Measurements from ENCODE around the gene LHCGR. TPM values are rescaled to one million over a fixed set of nuclear protein-coding genes. Genes with fewer than 3 reads are reported as not detected.

The LHCGR gene
- polyA plus RNA-seq, 1 donor from 2014 or later = not detected

DNA sequence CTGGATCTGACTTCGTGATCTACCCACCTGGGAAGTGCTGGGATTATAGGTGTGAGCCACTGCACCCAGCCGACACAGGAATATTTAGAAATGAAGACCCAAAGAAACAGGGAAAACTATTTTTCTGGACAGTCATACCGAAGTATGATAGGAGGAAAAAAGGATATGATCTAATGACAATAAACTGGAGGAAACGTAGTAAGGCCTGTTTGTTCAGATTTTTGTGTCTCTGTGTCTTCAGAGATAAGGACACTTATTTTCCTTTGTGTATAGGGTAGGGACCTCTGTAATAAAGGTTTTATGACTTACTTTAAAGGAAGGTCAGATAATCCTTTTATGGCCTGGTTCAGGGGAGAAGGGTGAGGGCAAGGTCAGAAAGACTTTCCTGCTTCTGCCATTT, 81.9 kb downstream of the LHCGR start:
- Histone ChIP-seq H4K20me1 (ENCODE audit: insufficient read depth) (no peaks in the 10 kb centered on the region), H3K36me3 (ENCODE audit: insufficient read depth, low read length) (no peaks in the 10 kb centered on the region), H3K27me3 (ENCODE audit: insufficient read depth, low read depth, low read length) (no peaks in the 10 kb centered on the region), H3K4me2 (ENCODE audit: low read length) (no peak overlapping the region), H3K79me2 (replicated peaks; ENCODE audit: insufficient read depth, low read length) (no peaks in the 10 kb centered on the region), H2AFZ (ENCODE audit: low read depth, low read length) (no peak overlapping the region), H3K9ac (ENCODE audit: low read length) (no peak overlapping the region), H3K9me3 (ENCODE audit: low read length) (no peaks in the 10 kb centered on the region), H3F3A (ENCODE audit: insufficient read depth, low read length, poor library complexity, severe bottlenecking) (no peaks in the 10 kb centered on the region), H3K27ac (ENCODE audit: low read length) (no peak overlapping the region), H3K9me2 (ENCODE audit: insufficient read depth, low read length) (no peaks in the 10 kb centered on the region), H3K4me3 (ENCODE audit: low read length) (no peak overlapping the region)
- TF ChIP-seq, protein P1, sequence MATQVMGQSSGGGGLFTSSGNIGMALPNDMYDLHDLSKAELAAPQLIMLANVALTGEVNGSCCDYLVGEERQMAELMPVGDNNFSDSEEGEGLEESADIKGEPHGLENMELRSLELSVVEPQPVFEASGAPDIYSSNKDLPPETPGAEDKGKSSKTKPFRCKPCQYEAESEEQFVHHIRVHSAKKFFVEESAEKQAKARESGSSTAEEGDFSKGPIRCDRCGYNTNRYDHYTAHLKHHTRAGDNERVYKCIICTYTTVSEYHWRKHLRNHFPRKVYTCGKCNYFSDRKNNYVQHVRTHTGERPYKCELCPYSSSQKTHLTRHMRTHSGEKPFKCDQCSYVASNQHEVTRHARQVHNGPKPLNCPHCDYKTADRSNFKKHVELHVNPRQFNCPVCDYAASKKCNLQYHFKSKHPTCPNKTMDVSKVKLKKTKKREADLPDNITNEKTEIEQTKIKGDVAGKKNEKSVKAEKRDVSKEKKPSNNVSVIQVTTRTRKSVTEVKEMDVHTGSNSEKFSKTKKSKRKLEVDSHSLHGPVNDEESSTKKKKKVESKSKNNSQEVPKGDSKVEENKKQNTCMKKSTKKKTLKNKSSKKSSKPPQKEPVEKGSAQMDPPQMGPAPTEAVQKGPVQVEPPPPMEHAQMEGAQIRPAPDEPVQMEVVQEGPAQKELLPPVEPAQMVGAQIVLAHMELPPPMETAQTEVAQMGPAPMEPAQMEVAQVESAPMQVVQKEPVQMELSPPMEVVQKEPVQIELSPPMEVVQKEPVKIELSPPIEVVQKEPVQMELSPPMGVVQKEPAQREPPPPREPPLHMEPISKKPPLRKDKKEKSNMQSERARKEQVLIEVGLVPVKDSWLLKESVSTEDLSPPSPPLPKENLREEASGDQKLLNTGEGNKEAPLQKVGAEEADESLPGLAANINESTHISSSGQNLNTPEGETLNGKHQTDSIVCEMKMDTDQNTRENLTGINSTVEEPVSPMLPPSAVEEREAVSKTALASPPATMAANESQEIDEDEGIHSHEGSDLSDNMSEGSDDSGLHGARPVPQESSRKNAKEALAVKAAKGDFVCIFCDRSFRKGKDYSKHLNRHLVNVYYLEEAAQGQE (IDR thresholded peaks at IDR 0.05; ENCODE audit: borderline replicate concordance) = no peak
- TF ChIP-seq EZH2 (IDR thresholded peaks at IDR 0.05; ENCODE audit: borderline replicate concordance, insufficient read depth, low read length, poor library complexity, severe bottlenecking) = no peak
- TF ChIP-seq SMC3 (conservative IDR thresholded peaks at IDR 0.05; ENCODE audit: poor library complexity) = no peak

DNA sequence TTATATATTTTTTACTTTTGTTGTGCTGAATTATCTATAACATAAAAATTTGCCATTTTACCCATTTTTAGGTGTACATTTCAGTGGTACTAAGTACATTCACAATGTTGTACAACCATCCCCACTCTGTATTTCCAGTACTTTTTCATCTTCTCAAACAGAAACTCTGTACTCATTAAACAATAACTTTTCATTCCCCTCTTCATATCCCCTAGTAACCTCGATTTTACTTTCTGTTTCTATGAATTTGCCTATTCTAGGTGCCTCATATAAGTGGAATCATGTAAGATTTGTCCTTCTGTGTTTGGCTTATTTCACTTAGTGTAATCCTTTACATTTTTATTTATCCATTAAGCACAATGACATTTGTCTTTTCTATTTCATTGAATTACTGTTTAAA, 86.5 kb downstream of the LHCGR start:
- Histone ChIP-seq H3K27ac (ENCODE audit: low read length) (no peak overlapping the region), H3K9me2 (ENCODE audit: insufficient read depth, low read length) (no peaks in the 10 kb centered on the region), H2AFZ (ENCODE audit: low read depth, low read length) (no peak overlapping the region), H3F3A (ENCODE audit: insufficient read depth, low read length, poor library complexity, severe bottlenecking) (no peaks in the 10 kb centered on the region), H4K20me1 (ENCODE audit: insufficient read depth) (no peaks in the 10 kb centered on the region), H3K4me2 (ENCODE audit: low read length) (no peak overlapping the region), H3K9me3 (ENCODE audit: low read length) (no peaks in the 10 kb centered on the region), H3K9ac (ENCODE audit: low read length) (no peak overlapping the region), H3K36me3 (ENCODE audit: insufficient read depth, low read length) (no peaks in the 10 kb centered on the region), H3K4me3 (ENCODE audit: low read length) (no peak overlapping the region), H3K79me2 (replicated peaks; ENCODE audit: insufficient read depth, low read length) (no peaks in the 10 kb centered on the region), H3K27me3 (ENCODE audit: insufficient read depth, low read depth, low read length) (no peaks in the 10 kb centered on the region)
- TF ChIP-seq, protein P1 (IDR thresholded peaks at IDR 0.05; ENCODE audit: borderline replicate concordance) = no peak
- TF ChIP-seq, protein P2, sequence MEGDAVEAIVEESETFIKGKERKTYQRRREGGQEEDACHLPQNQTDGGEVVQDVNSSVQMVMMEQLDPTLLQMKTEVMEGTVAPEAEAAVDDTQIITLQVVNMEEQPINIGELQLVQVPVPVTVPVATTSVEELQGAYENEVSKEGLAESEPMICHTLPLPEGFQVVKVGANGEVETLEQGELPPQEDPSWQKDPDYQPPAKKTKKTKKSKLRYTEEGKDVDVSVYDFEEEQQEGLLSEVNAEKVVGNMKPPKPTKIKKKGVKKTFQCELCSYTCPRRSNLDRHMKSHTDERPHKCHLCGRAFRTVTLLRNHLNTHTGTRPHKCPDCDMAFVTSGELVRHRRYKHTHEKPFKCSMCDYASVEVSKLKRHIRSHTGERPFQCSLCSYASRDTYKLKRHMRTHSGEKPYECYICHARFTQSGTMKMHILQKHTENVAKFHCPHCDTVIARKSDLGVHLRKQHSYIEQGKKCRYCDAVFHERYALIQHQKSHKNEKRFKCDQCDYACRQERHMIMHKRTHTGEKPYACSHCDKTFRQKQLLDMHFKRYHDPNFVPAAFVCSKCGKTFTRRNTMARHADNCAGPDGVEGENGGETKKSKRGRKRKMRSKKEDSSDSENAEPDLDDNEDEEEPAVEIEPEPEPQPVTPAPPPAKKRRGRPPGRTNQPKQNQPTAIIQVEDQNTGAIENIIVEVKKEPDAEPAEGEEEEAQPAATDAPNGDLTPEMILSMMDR (IDR thresholded peaks at IDR 0.05; ENCODE audit: poor library complexity, severe bottlenecking) = no peak
- TF ChIP-seq POLR2AphosphoS5 (IDR thresholded peaks at IDR 0.05) = no peak
- TF ChIP-seq EP300 (conservative IDR thresholded peaks at IDR 0.05; ENCODE audit: poor library complexity, severe bottlenecking) = no peak
- TF ChIP-seq RAD21 (conservative IDR thresholded peaks at IDR 0.05) = no peak
- no peak for TF ChIP-seq TAF1 (IDR thresholded peaks at IDR 0.05; ENCODE audit: low read depth)
- no peak for TF ChIP-seq SMC3 (conservative IDR thresholded peaks at IDR 0.05; ENCODE audit: poor library complexity)
- no peak for TF ChIP-seq EZH2 (IDR thresholded peaks at IDR 0.05; ENCODE audit: borderline replicate concordance, insufficient read depth, low read length, poor library complexity, severe bottlenecking)
- TF ChIP-seq MXI1 (conservative IDR thresholded peaks at IDR 0.05; ENCODE audit: poor library complexity, severe bottlenecking) = no peak

All from neural cell (in vitro differentiated cells).